Hippocampal formation (tissue), 2 donors: Measurements from ENCODE around the gene NRIP1.
"Not testable (repeated sequence)": the region's sequence is repeated elsewhere in the genome, so short reads cannot be mapped to it uniquely, and the experiment has no call there.

Source experiments
- DNase-seq, 2 donors: peaks; one replicate each; lab custom pipeline; 2025; lab: John Stamatoyannopoulos, UW

Gene NRIP1

GRCh38 chr21:15039607-15040299 lies 25.0 kb downstream of the NRIP1 start:
- DNase-seq: no peak

- DNase-seq: no peak
Measured at GRCh38 chr21:15037900-15038293, 26.9 kb downstream of the NRIP1 start.

- no peak for DNase-seq
Measured at GRCh38 chr21:15037095-15037899, 27.5 kb downstream of the NRIP1 start.

GRCh38 chr21:15036189-15036588 lies 28.6 kb downstream of the NRIP1 start:
- DNase-seq: no peak

- no peak for DNase-seq
Measured at GRCh38 chr21:15034126-15034853, 30.5 kb downstream of the NRIP1 start.

GRCh38 chr21:15031790-15032357 lies 32.9 kb downstream of the NRIP1 start:
- no peak for DNase-seq

GRCh38 chr21:15031362-15031761 lies 33.4 kb downstream of the NRIP1 start:
- not testable (repeated sequence) for DNase-seq

GRCh38 chr21:15030861-15031260 lies 33.9 kb downstream of the NRIP1 start:
- not testable (repeated sequence) for DNase-seq

GRCh38 chr21:15029077-15029476 lies 35.7 kb downstream of the NRIP1 start:
- DNase-seq: no peak

GRCh38 chr21:15028186-15028585 lies 36.6 kb downstream of the NRIP1 start:
- no peak for DNase-seq

- DNase-seq: no peak
Measured at GRCh38 chr21:15027056-15027455, 37.7 kb downstream of the NRIP1 start.

GRCh38 chr21:15026370-15026769 lies 38.4 kb downstream of the NRIP1 start:
- no peak for DNase-seq

GRCh38 chr21:15023776-15024175 lies 41.0 kb downstream of the NRIP1 start:
- DNase-seq: no peak

GRCh38 chr21:15022608-15023261 lies 42.1 kb downstream of the NRIP1 start:
- DNase-seq: no peak

GRCh38 chr21:15020797-15021196 lies 44.0 kb downstream of the NRIP1 start:
- no peak for DNase-seq

GRCh38 chr21:15018382-15018781 lies 46.4 kb downstream of the NRIP1 start:
- DNase-seq: no peak

- no peak for DNase-seq
Measured at GRCh38 chr21:15015622-15016471, 49.0 kb downstream of the NRIP1 start.

GRCh38 chr21:15014221-15014620 lies 50.6 kb downstream of the NRIP1 start:
- DNase-seq: no peak

- no peak for DNase-seq
Measured at GRCh38 chr21:15011967-15012366, 52.8 kb downstream of the NRIP1 start.

GRCh38 chr21:15010645-15011044 lies 54.2 kb downstream of the NRIP1 start:
- DNase-seq: no peak

GRCh38 chr21:15009837-15010363 lies 54.9 kb downstream of the NRIP1 start:
- no peak for DNase-seq
